GM21825 (cell line): ENCODE measurements around the gene PPP1R27.
"Not testable (repeated sequence)": the region's sequence is repeated elsewhere in the genome, so short reads cannot be mapped to it uniquely, and the experiment has no call there.

Experiments
- ATAC-seq: cut with Tn5 transposase; IDR thresholded peaks from one replicate; pipeline ENCODE4 v1.9.1; 2021; ENCODE audit warnings: mild to moderate bottlenecking, moderate library complexity; ENCODE audit not compliant: unreplicated experiment

Gene PPP1R27

GRCh38 chr17:81842725-81843504 lies 8.1 kb upstream of the PPP1R27 start:
- ATAC-seq = no peak

- no peak for ATAC-seq
Measured at GRCh38 chr17:81842378-81842724, 7.5 kb upstream of the PPP1R27 start.

DNA sequence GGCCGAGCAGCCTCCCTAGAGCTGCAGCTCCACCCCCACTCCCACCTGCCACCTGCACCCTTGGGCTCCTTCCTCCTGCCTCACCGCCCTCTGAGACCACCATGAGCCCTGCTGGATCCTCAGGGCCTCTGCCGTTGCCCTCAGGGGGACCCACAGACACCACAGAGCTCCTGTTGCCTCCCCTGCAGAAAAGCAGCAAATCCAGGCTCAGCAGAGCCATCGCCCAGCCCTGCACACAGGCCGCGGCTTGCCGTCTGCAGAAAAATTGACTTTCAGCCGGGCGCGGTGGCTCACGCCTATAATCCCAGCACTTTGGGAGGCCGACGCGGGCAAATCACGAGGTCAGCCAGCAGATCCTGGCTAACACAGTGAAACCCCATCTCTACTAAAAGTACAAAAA lies 7.0 kb upstream of the PPP1R27 start:
- ATAC-seq = no peak

- ATAC-seq = no peak
Measured at GRCh38 chr17:81840826-81841778, 6.3 kb upstream of the PPP1R27 start.

DNA sequence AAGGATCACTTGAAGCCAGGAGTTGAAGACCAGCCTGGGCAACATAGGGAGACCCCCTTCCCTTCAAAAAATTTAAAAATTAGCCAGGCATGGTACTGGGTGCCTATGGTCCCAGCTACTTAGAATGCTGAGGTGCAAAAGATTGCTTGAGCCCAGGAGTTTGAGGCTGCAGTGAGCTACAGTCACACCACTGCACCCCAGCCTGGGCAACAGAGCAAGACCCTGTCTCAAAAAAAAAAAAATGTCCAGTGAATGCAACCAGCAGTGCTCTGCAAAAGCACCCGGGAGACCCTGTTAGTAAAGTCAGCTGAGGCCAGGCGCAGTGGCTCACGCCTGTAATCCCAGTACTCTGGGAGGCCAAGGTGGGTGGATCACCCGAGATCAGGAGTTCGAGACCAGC lies 5.2 kb upstream of the PPP1R27 start:
- not testable (repeated sequence) for ATAC-seq

DNA sequence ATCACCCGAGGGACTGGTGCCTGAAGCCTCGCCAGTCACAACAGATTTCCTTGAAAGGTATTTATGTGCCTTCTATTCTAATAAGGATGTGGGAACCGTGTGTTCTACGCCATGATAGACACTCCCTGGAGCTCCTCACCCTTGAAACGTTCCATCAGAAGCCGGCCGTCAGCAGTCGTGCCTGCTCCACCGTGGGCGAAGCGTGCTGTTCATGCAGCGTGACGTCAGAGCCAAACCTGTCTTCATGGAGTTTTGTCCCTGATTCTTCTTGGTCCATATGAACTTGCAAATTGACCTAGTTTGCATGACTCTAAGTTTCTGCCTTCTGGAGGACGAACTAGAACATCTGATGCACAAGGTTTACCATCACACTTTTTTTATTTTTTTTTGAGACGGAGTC lies 4.5 kb upstream of the PPP1R27 start:
- ATAC-seq = no peak

DNA sequence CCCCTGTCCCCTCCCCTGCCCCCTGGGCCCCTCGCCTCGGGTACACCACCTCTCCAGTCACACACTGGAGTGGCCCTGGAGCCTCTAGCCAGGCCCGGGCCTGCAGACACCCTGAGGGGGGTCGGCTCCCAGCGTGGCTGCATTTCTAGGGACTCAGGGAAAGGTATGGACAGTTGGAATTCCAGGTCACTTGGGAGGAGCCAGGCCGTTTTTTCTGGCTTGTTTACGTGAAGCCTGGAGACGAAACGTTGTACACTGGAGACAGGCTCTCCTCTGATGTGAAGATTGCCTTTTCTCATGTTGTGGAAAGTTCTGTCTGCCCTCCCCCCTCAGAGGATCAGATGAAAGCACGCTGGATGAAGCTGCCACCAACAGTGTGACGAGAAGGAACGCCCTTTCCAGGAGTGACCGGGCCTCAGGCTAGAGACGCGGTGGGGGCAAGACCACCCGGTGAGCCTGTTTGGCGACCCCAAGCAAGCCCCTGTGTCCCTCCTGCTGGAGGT lies 4.0 kb upstream of the PPP1R27 start:
- ATAC-seq = no peak

- ATAC-seq = no peak
Measured at GRCh38 chr17:81837641-81838040, 2.8 kb upstream of the PPP1R27 start.

DNA sequence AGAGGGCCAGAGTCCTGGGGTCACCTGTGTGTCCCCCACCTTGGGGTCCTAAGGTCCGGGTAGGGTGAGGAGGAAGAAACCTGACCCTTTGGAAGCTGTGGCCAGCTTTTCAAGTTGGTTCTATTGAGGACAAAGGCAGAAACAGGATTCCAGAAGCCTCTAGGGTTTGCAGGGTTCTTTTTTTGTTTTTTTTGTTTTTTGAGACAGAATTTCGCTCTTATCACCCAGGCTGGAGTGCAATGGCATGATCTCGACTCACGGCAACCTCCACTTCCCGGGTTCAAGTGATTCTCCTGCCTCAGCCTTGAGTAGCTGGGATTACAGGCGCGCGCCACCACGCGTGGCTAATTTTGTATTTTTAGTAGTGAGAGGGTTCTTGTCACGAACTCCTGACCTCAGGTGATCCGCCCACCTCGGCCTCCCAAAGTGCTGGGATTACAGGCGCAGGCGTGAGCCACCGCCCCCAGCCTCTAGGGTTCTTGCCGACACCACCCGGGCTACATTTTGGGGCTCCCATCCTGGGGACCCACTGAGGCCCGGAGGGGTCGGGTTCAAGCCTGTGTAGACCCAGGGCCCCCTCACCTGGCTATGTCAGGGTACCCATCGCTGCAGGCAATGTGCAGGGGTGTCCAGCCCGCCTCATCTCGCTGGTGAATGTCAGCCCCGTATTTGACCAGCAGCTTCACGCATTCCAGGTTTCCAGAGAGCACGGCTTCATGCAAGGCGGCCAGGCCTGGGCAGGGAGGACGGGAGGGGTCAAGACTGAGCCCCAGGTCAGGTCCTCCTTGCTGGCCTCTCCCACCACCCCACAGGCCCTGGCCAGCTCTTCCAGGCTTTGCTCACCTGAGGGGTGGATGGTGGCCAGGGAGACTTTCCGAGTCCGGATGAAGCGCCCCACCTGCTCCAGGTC lies 674 bp downstream of the PPP1R27 start:
- ATAC-seq = no peak

DNA sequence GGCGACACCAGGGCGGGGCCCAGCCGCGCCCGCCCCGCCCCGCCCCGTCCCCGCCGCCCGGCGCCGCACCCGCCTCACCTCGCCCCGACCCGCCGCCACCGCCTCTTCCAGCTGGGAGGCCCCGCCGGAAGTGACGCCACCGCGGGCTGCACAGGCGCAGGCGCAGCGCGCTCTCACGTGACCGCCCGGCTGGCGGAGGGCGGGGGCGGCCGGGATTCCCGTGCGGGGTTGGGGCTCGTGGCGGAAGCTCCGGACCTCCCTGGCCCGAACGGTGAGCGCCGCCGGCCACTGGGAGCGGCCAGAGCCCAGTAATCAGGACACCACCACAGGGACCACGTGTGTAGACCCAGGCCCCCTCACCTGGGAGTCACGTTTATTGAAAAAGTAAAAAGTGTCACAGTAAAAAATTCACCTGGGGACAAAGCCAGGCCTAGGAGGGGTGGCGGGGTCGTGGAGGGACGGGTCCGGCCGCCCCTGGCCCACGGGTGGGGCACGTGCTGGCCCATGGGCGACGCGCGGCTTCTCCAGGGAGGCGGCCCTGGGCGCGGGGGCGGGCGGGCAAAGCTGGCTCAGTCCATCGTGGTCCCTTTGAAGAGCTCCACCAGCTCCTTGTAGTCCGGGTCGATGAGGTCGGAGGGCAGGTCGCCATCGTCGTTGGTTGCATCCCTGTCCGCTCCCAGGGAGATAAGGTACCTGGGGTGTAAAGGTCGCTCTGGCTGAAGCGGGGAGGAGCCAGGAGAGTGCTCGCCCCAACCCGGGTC lies 1.5 kb downstream of the PPP1R27 start, which contains the start of gene MCRIP1:
Gene MCRIP1 (minus strand): TSS at position 132 of the 761 bp plus-strand sequence. CDS start 8,785 bp downstream, outside the sequence.
- ATAC-seq = peak; percentile 58

- peak; percentile 17 for ATAC-seq
Measured at GRCh38 chr17:81832608-81833159, 2.2 kb downstream of the PPP1R27 start.

- ATAC-seq = peak; percentile 7
Measured at GRCh38 chr17:81831957-81832607, 2.8 kb downstream of the PPP1R27 start.

- no peak for ATAC-seq
Measured at GRCh38 chr17:81831563-81831956, 3.3 kb downstream of the PPP1R27 start.

- no peak for ATAC-seq
Measured at GRCh38 chr17:81829858-81830257, 5.0 kb downstream of the PPP1R27 start.

- ATAC-seq = no peak
Measured at GRCh38 chr17:81828656-81829055, 6.2 kb downstream of the PPP1R27 start.

- ATAC-seq = no peak
Measured at GRCh38 chr17:81825841-81826466, 8.9 kb downstream of the PPP1R27 start.

DNA sequence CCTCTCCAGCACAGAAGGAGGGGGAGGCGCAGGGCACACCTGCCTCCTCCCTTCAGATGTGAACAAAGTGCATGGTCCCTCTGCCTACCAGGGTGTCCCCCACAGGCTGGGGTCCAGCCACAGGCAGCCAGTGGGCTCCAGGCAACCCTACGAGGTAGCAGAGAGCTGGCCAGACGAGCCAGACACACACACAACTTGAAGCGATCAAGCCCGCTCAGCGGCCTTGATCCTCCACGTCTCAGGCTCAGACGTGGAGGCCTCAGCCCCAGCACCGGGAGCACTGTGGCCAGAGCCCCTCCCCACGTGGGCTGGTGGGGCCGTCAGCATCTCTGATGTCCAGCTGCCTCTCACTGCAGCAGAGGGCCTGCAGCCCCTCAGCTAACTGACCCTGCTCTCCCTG lies 10.3 kb downstream of the PPP1R27 start:
- no peak for ATAC-seq

DNA sequence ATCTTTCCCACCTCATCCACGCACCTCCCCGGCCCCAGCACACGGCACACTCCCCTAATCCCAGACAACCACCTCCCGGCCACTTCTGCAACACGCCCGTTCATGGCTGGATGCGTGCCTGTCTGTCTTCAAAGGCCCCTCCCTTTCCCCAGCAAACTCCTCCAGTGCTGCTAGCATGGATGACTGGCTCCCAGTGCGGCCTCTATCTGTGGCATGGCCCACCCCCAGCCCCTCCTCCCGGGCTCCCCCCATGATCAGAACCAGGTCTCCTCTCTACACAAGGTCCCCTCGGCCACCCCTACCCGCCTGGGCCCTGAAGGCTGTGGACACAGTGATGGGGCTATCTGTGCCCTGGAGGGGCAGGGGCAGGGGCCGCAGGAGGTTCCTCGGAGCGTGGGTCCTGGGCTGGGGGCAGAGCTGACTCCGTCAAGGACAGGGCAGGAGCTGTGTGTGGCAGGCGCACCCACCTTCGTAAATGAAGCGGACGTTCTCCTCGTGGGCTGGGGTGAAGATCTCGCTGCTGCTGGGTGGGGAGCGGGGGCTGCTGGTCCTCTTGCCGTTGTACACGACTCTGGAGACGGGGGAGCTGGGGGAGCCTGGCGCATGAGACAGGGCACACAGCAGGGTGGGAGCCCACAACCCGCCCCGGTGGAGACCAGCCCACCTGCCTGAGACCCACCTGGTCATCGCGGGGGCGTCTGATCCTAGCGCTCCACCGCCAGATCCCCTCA lies 10.9 kb downstream of the PPP1R27 start:
- no peak for ATAC-seq
